ENCODE data around the gene RHAG. TPM values are rescaled to one million over a fixed set of nuclear protein-coding genes. Genes with fewer than 3 reads are reported as not detected.

RHAG gene
- total RNA-seq, 1 donor from 2014 or later = not detected

DNA sequence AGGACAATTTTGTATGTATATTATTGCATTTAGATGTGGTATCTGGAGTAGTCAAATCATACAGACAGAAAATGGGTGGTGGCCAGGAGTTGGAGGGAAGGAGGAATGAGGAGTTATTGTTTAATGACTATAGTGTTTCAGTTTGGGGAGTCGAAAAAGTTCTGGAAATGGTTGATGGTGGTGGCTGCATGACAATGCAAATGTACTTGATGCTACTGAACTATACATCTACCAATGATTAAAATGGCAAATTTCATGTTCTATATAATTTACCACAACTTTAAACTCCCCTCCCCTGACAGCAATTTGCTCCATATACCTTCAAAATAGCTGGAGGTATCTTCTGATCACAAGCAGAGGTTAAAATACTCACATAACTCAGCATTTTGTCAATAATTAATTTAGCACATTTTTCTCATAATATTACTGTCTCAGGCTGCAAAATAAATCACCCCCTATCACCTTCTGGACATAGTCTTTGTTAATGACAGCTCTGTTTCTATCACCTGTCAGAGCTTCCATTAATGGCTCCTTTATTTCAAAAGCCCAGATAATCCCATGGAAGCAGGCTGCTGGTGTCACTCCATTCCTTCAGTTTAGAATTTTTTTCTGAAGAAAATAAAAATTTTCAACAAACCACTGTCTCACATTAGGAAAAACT is 25.7 kb upstream of the RHAG start:
- Mint-ChIP-seq H3K36me3 (ENCODE audit: low read depth, unreplicated experiment) (no peaks in the 10 kb centered on the region), H3K4me1 (ENCODE audit: low read depth, unreplicated experiment) (no peaks in the 10 kb centered on the region), H3K27ac (ENCODE audit: unreplicated experiment) (no peak overlapping the region), H3K27me3 (ENCODE audit: low read depth, unreplicated experiment) (no peaks in the 10 kb centered on the region), H3K9me3 (ENCODE audit: unreplicated experiment) (no peaks in the 10 kb centered on the region), H3K4me3 (ENCODE audit: unreplicated experiment) (no peak overlapping the region)
- Histone ChIP-seq H3K36me3 (ENCODE audit: insufficient read depth, low read length) (no peaks in the 10 kb centered on the region), H3K4me1 (ENCODE audit: insufficient read depth, low read length) (no peaks in the 10 kb centered on the region), H4K20me1 (ENCODE audit: insufficient read depth, low read length) (no peaks in the 10 kb centered on the region), H3K27ac (ENCODE audit: low read depth, low read length) (no peak overlapping the region), H3K4me2 (ENCODE audit: low read length) (no peak overlapping the region), H3K9ac (ENCODE audit: low read length) (no peak overlapping the region), H3K79me2 (ENCODE audit: insufficient read depth, low read length) (no peaks in the 10 kb centered on the region), H3K4me3 (ENCODE audit: insufficient read depth, low read depth, low read length) (no peak overlapping the region), H3K27me3 (ENCODE audit: insufficient read depth, low read length) (no peaks in the 10 kb centered on the region), H2AFZ (ENCODE audit: low read depth, low read length) (no peak overlapping the region), H3K9me3 (ENCODE audit: insufficient read depth, low read depth, low read length) (no peaks in the 10 kb centered on the region)
- TF ChIP-seq EZH2 (IDR thresholded peaks at IDR 0.05; ENCODE audit: insufficient read depth, low read length) = no peak
- no peak for TF ChIP-seq CTCF (IDR thresholded peaks at IDR 0.05; ENCODE audit: insufficient read depth, low read depth, low read length)
- FAIRE-seq = no peak
- no peak for DNase-seq (ENCODE audit: low read depth)

- H3K4me1 Mint-ChIP-seq (ENCODE audit: low read depth, unreplicated experiment) = no peaks in the 10 kb centered on the region
- no peak overlapping the region for H3K27ac ChIP-seq (ENCODE audit: low read depth, low read length)
- no peaks in the 10 kb centered on the region for H3K9me3 Mint-ChIP-seq (ENCODE audit: unreplicated experiment)
- H3K27ac Mint-ChIP-seq (ENCODE audit: unreplicated experiment) = no peak overlapping the region
- no peak for TF ChIP-seq EZH2 (IDR thresholded peaks at IDR 0.05; ENCODE audit: insufficient read depth, low read length)
- no peak for TF ChIP-seq CTCF (IDR thresholded peaks at IDR 0.05; ENCODE audit: insufficient read depth, low read depth, low read length)
- no peak overlapping the region for H3K9ac ChIP-seq (ENCODE audit: low read length)
- H3K36me3 ChIP-seq (ENCODE audit: insufficient read depth, low read length) = no peaks in the 10 kb centered on the region
- no peaks in the 10 kb centered on the region for H3K4me1 ChIP-seq (ENCODE audit: insufficient read depth, low read length)
- no peaks in the 10 kb centered on the region for H3K27me3 ChIP-seq (ENCODE audit: insufficient read depth, low read length)
- DNase-seq (ENCODE audit: low read depth) = no peak
- no peak for FAIRE-seq
- no peak overlapping the region for H3K4me2 ChIP-seq (ENCODE audit: low read length)
- no peak overlapping the region for H3K4me3 ChIP-seq (ENCODE audit: insufficient read depth, low read depth, low read length)
- H2AFZ ChIP-seq (ENCODE audit: low read depth, low read length) = no peak overlapping the region
- no peaks in the 10 kb centered on the region for H3K36me3 Mint-ChIP-seq (ENCODE audit: low read depth, unreplicated experiment)
- H4K20me1 ChIP-seq (ENCODE audit: insufficient read depth, low read length) = no peaks in the 10 kb centered on the region
- H3K79me2 ChIP-seq (ENCODE audit: insufficient read depth, low read length) = no peaks in the 10 kb centered on the region
- no peaks in the 10 kb centered on the region for H3K9me3 ChIP-seq (ENCODE audit: insufficient read depth, low read depth, low read length)
- H3K27me3 Mint-ChIP-seq (ENCODE audit: low read depth, unreplicated experiment) = no peaks in the 10 kb centered on the region
- H3K4me3 Mint-ChIP-seq (ENCODE audit: unreplicated experiment) = no peak overlapping the region
Measured at GRCh38 chr6:49653942-49654341, 17.3 kb upstream of the RHAG start.

DNA sequence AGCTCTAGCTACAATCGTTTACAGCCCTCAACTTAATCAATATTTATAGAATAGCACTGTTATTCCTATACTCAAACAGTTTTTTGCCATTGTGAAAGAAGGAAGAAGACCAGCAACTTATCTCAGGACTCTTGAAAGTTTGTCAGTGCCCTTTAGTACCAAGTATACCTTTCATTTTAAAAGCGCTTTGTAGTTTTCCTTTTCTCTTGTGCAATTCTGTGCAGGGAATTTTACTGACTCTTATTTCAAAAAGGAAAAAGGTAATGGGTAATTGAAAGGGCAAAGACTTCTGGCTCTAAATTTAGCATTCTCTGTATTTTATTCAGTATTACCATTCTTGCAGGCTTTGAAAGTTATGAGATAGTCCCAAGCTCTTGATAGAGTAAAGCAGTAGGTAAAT is 16.8 kb upstream of the RHAG start:
- FAIRE-seq = no peak
- Mint-ChIP-seq H3K4me3 (ENCODE audit: unreplicated experiment) (no peak overlapping the region), H3K27ac (ENCODE audit: unreplicated experiment) (no peak overlapping the region), H3K27me3 (ENCODE audit: low read depth, unreplicated experiment) (no peaks in the 10 kb centered on the region), H3K4me1 (ENCODE audit: low read depth, unreplicated experiment) (no peaks in the 10 kb centered on the region), H3K36me3 (ENCODE audit: low read depth, unreplicated experiment) (no peaks in the 10 kb centered on the region), H3K9me3 (ENCODE audit: unreplicated experiment) (no peaks in the 10 kb centered on the region)
- Histone ChIP-seq H3K9me3 (ENCODE audit: insufficient read depth, low read depth, low read length) (no peaks in the 10 kb centered on the region), H3K4me1 (ENCODE audit: insufficient read depth, low read length) (no peaks in the 10 kb centered on the region), H3K4me3 (ENCODE audit: insufficient read depth, low read depth, low read length) (no peak overlapping the region), H4K20me1 (ENCODE audit: insufficient read depth, low read length) (no peaks in the 10 kb centered on the region), H3K27ac (ENCODE audit: low read depth, low read length) (no peak overlapping the region), H3K27me3 (ENCODE audit: insufficient read depth, low read length) (no peaks in the 10 kb centered on the region), H2AFZ (ENCODE audit: low read depth, low read length) (no peak overlapping the region), H3K79me2 (ENCODE audit: insufficient read depth, low read length) (no peaks in the 10 kb centered on the region), H3K4me2 (ENCODE audit: low read length) (no peak overlapping the region), H3K36me3 (ENCODE audit: insufficient read depth, low read length) (no peaks in the 10 kb centered on the region), H3K9ac (ENCODE audit: low read length) (no peak overlapping the region)
- TF ChIP-seq CTCF (IDR thresholded peaks at IDR 0.05; ENCODE audit: insufficient read depth, low read depth, low read length) (no peak), EZH2 (IDR thresholded peaks at IDR 0.05; ENCODE audit: insufficient read depth, low read length) (no peak)
- DNase-seq (ENCODE audit: low read depth) = no peak
